PFSK-1 (cell line): Measurements from ENCODE around the gene DUS2.
"Not testable (repeated sequence)": the region's sequence is repeated elsewhere in the genome, so short reads cannot be mapped to it uniquely, and the experiment has no call there.

Experiments used
- FOXP2 ChIP-seq: optimal IDR thresholded peaks from 2 replicates; pipeline ENCODE3; 2011; ENCODE audit warnings: borderline replicate concordance, control low read depth, inconsistent platforms; ENCODE audit not compliant: insufficient read depth; ENCODE audit errors: extremely low read length, extremely low read depth
- POLR2AphosphoS5 ChIP-seq: IDR thresholded peaks from 2 replicates; pipeline ENCODE4 v1.6.1; 2012; ENCODE audit warnings: low read depth, mild to moderate bottlenecking, control low read depth, low read length, moderate library complexity
- REST ChIP-seq, 2 experiments: IDR thresholded peaks; 2 replicates each; pipeline versions ENCODE4 v1.6.1 to v1.8.0; 2011 to 2012; ENCODE audit warnings: low read depth in 2 of 2, low read length in 2 of 2, control low read depth in 1 of 2, inconsistent platforms in 1 of 2, mild to moderate bottlenecking in 1 of 2, moderate library complexity in 1 of 2; ENCODE audit not compliant: insufficient read depth in 1 of 2
- SIN3A ChIP-seq: IDR thresholded peaks from 2 replicates; pipeline ENCODE4 v1.6.1; 2012; ENCODE audit warnings: mild to moderate bottlenecking, low read length, moderate library complexity, borderline replicate concordance; ENCODE audit not compliant: insufficient read depth
- TAF1 ChIP-seq: IDR thresholded peaks from 2 replicates; pipeline ENCODE4 v1.6.1; 2012; ENCODE audit warnings: low read length, control low read depth, borderline replicate concordance; ENCODE audit not compliant: insufficient read depth

The DUS2 gene

GRCh38 chr16:67998779-67999688 lies 24.1 kb upstream of the DUS2 start, which contains the start of gene DPEP2:
Gene DPEP2 (minus strand): TSS chr16:67999484. CDS start chr16:67993212, 6,272 bp downstream.
- not testable (repeated sequence) for TF ChIP-seq FOXP2; REST (IDR thresholded peaks at IDR 0.05; ENCODE audit: insufficient read depth in 1 of 2, low read depth in 2 of 2, low read length in 2 of 2); POLR2AphosphoS5

DNA sequence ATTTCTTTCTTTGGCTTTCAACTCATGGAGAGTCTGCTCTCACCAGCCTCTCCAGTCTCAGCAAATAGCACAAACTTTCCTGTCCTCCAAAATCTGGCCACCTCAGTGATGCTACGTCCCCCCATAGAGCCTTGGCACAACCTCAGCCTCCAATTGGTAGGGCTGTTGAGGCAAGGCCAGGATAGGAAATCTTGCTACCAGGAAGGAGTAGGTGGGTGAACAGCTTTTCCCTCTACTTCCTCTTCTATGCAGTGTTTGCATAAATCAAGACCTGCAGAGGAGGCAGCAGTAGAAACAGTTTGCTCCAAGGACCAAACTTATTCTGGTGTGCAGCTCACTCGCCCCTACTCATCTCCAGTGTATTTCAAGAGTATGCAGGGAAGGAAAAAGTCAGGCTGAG lies 23.1 kb upstream of the DUS2 start:
- TF ChIP-seq REST (IDR thresholded peaks at IDR 0.05; ENCODE audit: insufficient read depth in 1 of 2, low read depth in 2 of 2, low read length in 2 of 2) (no peak), SIN3A (no peak), POLR2AphosphoS5 (no peak)

GRCh38 chr16:68000450-68000849 lies 22.6 kb upstream of the DUS2 start:
- TF ChIP-seq SIN3A (no peak), TAF1 (no peak), REST (IDR thresholded peaks at IDR 0.05; ENCODE audit: insufficient read depth in 1 of 2, low read depth in 2 of 2, low read length in 2 of 2) (no peak)

- no peak for TF ChIP-seq POLR2AphosphoS5
- no peak for TF ChIP-seq REST (IDR thresholded peaks at IDR 0.05; ENCODE audit: insufficient read depth in 1 of 2, low read depth in 2 of 2, low read length in 2 of 2)
- no peak for TF ChIP-seq SIN3A
- TF ChIP-seq TAF1: no peak
- no peak for TF ChIP-seq FOXP2
Observed at GRCh38 chr16:68003031-68003430, 20.1 kb upstream of the DUS2 start.

- TF ChIP-seq REST (IDR thresholded peaks at IDR 0.05; ENCODE audit: insufficient read depth in 1 of 2, low read depth in 2 of 2, low read length in 2 of 2) (no peak), TAF1 (no peak), SIN3A (no peak), FOXP2 (no peak), POLR2AphosphoS5 (no peak)
Observed at GRCh38 chr16:68005211-68005610, 17.9 kb upstream of the DUS2 start.
